Stimulated activated CD8-positive, alpha-beta memory T cell treated with anti-CD3 and anti-CD28 coated beads, Interleukin-15, amount 100 ng/mL, for 24 hours (primary cell): ENCODE measurements around the gene STIM1.
"Not testable (repeated sequence)": the region's sequence is repeated elsewhere in the genome, so short reads cannot be mapped to it uniquely, and the experiment has no call there.

Experiments used
- DNase-seq: peaks from one replicate; pipeline ENCODE4 v3.0.0-alpha.2; 2020; ENCODE audit warnings: low read depth

Gene STIM1

DNA sequence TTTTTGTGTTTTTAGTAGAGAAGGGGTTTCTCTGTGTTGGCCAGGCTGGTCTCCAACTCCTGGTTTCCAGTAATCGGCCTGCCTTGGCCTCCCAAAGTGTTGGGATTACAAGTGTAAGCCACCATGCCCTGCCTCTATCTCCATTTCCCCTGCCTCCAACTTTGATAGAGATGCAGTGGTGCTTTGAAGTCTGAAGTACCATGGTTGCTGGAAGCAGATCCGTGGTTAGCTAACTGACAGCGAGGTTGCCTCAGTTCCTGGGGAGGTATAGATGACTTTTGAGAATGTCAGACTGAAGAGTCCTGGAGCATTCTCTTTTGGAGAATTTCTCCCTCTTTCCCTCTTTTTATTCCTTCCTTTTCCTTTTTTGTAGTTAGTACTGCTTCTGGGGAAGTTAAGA lies 127.6 kb downstream of the STIM1 start:
- DNase-seq, result no peak

DNA sequence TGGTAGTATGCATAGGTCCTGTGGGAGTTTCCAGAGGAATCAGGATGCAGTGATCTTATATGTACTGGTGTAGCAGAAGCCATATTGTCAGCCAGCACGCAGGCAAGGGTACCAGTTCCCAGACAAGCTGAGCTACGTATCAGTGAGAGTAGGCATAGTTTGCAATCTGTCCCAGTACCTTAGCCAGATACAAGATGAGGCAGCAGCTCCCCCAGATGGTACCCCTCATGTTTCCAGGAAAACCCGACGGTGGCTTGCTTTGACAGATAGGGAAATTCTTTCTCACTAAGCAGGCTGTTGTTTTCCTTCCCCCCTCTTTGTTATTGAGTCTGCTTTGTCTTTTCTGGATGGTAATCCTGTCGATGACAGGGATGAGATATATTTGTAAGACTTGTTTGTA lies 129.4 kb downstream of the STIM1 start:
- DNase-seq, result no peak

DNA sequence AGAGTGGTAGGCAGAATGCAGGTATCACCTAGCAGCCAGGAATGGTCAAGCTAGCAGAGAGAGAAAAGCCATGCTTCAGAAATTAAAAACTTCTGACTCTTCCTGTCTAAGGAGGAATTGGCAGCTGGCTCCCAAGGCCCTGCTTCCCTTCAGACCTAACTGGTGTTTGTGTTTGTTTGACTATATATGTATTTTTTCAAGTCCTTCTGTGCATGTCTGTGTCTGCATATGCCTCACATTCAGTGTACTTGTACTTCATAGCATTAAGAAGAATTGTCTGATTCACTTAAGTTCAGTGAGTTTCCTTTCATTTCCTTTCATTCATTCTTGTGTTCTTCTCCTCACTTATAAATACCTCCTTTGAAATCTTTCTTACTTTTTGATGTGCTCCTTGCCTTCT lies 130.2 kb downstream of the STIM1 start:
- DNase-seq, result no peak

DNA sequence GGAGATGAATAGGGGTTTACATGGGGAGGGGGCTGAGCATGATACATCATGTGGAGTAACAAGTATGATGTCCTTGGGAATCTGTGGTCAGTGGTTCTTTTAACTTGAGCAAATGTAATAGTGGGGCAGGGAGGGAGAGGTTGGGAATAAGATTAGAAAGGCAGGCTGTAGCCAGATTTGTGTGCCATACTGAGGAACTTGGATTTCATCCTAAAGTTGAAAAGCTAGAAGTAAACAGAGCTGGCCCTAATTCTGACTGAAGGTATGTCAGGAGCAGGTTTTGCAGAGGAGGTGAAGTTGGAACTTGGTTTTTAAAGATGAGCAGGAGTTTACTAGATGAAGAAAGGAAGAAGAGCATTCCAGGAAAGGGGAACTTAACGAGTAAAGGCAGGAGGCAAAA lies 130.8 kb downstream of the STIM1 start:
- DNase-seq, result no peak

DNA sequence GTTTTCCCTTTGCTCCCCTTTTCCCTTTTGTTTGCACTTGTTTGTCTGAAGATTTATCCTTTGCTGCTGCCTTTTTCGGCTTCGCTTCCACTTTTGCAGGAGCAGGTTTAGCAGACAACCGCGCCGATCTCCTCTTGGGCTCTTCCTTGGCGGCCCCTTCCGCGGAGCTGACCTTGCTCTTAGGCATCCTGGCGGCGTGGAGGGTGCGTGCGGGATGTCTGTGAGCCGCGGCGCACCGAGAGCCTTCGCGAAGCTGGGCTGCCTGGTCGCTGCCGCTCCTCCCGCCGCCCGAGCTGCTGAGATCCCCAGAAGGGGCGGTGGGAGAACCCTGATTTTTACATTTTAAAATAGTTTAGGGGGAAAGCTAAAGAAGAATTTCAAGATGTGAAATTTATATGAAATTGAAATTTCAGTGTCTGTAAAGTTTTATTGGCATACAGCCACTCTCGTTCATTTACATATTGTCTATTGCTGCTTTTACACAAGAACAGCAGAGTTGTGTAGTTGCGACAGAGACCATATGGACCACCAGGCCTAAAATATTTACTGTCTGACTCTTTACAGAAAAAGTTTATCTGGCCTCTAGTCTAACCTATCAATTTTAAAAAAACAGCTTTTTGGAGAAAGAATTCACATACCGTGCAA lies 133.9 kb downstream of the STIM1 start:
- DNase-seq, result no peak

DNA sequence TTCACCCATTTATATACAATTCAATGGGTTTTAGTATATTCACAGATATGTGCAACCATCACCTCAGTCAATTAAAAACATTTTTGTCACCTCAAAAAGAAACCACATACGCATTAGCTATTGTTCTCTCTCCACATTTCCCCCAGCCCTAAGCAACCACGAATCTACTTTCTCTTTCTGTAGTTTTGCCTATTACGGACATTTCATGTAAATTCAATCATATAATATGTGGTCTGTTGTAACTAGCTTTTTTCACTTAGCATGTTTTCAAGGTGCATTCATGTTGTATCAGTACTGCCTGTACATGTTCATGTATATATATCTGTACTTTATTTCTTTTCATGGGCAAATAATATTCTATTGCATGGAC lies 134.4 kb downstream of the STIM1 start:
- DNase-seq, result no peak

DNA sequence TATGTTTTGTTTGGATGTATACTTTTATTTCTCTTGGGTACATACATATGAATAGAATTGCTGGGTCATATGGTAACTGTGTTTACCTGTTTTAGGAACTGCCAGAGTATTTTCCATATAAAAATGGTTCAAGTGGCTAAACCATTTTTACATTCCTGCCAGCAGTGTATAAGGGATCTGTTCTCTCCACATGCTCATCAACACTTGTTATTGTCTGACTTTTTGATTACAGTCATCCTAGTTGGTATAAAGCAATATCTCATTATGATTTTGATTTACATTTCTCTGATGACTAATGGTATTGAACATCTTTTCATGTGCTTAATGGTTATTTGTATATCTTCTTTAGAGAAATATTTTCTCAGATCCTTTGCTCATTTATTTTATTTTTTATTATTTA lies 134.9 kb downstream of the STIM1 start:
- no peak for DNase-seq

DNA sequence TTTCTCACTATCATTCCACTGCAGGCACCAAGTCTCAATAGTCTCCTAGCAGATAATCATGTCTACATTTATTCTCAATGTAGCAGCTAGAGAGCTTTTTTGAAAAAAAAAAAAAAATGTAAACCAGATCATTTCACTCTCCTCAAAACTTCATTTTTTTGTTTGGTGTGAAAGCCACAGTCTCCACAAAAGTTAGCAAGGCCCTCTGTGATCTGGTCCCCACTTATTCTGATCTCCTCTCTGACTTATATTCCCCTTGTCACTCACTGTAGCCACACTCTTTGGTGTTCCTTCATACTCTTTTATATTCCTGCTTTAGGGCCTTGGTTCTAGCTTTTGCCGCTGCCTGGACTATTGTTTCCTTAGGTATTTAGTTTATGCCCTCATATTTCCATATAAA lies 137.5 kb downstream of the STIM1 start:
- no peak for DNase-seq

DNA sequence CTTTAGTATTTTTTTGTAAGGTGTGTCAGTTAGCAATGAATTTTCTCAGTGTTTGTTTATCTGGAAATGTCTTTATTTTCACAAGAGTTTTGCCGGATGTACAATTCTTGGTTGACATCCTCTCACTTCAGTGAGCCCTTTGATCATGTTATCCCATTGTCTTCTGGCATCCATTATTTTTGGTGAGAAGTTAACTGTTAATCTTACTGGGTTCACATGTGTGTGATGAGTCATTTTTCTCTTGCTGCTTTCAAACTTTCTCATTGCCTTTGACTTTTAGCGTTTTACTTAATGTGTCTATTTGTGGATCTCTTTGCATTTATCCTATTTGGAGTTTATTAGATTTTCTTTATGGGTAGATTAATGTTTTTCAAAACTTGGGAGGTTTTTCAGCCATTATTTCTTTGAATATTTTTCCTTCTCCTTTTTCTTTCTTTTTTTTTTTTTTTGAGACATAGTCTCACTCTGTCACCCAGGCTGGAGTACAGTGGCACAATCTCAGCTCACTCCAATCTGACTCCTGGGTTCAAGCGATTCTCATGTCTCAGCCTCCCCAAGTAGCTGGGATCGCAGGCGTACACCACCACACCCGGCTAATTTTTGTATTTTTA lies 138.7 kb downstream of the STIM1 start:
- no peak for DNase-seq

DNA sequence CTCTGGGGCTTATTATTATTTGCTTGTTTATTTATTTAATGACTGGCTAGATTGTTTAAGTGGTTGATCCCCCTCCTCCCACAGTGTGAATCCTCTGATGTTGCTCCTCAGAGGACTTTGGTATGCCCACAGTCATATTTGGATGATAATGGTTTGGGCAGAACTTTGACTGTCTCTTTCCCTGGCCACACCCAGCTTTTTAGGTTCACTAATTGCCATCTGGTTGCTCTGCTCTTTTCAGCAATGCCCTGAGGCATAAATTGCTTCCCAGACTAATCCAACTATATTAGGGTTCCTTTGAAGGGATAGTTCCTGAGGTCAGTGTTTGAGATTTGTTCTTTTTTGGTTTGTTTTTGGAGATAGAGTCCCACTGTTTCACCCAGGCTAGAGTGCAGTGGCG lies 139.8 kb downstream of the STIM1 start:
- DNase-seq, result no peak

DNA sequence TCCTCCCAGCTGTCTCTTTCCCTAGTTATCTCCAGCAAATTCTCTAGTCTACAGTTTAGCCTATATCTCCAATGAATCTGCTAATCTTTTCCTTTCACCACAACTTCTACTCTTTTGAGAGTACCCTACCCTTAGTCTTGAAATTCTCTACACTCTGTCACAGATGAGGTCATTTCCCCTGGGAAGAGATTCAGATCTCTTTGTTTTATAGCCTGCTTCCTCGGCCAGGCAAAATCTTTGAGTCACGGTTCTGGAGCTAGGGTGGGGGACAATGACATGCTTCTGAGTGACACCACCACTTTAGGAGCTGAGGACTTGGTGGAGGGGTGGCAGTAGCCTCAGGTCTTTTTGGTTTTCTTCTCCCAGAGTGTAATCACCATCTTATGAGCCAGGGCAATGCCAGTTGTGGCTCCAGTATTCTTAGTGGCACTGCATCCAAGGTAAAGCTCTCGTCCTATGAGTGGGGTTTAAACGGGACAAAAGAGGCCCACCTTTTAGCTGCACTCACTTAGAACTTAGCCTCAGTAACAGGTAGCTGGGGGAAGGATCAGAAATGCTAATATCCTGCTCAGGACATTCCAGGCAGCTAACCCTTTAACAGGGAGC lies 140.6 kb downstream of the STIM1 start:
- no peak for DNase-seq

DNA sequence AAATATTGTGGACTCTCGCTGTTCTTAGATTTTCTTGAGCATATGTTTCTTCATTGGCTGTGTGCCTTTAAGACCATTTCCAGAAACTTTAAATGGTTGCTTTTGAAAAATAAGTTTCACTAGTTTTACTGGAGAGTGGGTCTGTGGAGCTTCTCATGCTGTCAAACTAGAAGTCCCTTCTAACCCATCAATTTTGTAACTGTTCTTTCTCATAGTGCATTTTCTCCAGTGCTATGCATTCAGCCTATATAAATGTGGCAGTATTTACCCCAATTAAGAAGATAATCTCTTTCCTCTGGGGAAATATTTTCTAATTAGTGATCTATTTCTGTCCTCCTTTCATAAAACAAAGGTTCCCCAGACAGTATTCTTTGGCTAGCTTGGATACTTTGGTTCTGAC lies 141.2 kb downstream of the STIM1 start:
- no peak for DNase-seq

DNA sequence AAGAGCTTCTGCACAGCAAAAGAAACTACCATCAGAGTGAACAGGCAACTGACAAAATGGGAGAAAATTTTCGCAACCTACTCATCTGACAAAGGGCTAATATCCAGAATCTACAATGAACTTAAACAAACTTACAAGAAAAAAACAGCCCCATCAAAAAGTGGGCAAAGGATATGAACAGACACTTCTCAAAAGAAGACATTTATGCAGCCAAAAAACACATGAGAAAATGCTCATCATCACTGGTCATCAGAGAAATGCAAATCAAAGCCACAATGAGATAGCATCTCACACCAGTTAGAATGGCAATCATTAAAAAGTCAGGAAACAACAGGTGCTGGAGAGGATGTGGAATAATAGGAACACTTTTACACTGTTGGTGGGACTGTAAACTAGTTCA lies 149.3 kb downstream of the STIM1 start:
- DNase-seq, result not testable (repeated sequence)

DNA sequence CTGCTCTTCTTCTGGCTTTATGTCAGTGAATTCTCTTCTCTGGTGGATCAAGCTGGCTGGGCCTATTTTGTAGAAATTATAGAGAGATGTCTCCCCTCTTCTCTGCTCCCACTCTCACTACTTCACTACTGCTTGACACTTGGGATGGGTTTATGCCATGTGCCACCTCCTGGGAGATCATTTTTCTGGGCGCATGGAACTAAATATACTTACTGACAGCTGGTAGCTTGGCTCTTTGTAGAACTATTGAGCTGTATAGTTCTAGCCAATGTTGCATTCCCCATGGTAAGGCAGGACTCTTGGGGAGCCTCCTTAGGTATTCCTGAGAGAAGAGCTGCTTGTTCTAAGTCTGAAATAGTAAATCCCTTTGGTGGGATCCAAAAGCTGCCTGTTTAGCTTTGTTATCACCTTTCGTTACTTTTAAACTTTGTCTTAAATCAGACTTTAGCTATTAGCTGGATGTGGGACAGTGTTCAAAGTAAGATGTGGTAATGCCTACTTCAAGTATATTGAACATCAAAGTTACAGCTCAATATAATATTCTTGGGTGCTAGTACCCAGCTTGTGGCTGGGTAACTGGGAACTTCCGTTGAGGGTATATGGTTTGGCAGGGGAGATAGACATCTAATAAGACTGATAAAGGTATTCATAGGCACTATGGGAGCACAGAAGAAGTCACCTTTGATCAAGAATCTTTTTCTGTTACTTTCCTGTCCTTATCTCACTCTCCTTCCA lies 151.6 kb downstream of the STIM1 start:
- DNase-seq, result no peak

DNA sequence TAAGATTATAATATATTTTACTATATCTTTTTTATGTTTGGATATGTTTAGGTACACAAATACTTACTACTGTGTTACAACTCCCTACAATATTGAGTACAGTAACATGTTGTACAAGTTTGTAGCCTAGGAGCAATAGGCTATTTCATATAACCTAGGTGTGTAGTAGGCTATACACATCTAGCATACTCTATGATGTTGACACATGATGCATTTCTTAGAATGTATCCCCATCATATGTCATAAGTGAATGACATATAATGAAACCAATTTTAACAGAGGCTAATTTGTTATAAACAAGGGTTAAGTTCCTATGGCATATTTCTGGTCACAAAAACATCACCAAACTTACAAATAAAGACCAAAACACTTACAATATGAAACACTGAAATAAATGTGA lies 152.7 kb downstream of the STIM1 start:
- no peak for DNase-seq

DNA sequence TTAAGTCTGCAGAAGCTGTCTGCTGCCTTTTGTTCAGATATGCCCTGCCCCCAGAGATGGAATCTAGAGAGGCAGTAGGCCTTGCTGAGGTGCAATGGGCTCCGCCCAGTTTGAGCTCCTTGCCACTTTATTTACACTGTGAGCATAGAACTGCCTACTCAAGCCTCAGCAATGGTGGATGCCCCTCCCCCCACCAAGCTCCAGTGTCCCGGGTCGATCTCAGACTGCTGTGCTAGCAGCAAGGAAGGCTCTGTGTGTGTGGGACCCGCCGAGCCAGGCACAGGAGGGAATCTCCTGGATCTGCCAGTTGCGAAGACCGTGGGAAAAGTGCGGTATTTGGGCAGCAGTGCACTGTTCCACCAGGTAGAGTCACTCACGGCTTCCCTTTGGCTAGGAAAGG lies 161.1 kb downstream of the STIM1 start:
- not testable (repeated sequence) for DNase-seq

DNA sequence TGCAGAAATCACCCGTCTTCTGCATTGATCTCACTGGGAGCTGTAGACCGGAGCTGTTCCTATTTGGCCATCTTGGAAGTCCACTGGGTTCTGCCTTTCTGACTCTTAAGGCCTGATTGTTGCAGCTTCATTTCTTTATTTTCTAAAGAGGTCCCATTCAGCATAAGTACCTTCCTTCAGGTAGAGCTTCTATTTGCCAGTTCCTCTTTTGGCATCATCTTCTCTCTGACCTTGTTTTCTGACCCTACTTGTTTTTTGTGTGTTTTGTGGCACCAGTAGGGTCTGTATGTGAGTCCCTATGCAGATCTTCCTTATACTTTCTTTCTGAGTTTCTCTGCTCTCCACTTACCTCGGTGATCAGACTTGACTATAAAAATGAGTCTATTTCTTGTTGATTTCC lies 161.7 kb downstream of the STIM1 start:
- DNase-seq, result no peak

DNA sequence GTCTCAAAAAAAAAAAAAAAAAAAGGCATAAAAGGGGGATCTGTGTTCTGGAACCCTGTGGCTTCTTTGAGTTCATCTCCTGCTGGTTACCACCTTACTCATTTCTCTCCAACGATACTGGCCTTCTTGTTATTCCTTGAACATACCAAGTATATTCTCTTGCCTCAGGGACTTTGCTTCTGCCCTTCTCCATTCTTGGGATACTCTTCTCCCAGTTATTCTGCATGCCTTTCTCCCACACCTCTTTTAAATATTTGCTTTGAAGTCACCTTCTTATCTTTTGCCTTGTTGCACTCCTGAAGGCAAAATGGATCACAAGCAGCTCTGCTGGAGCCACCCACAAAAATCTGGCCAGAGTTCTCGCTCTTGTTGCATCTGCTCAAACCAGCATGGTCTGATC lies 163.2 kb downstream of the STIM1 start:
- no peak for DNase-seq

DNA sequence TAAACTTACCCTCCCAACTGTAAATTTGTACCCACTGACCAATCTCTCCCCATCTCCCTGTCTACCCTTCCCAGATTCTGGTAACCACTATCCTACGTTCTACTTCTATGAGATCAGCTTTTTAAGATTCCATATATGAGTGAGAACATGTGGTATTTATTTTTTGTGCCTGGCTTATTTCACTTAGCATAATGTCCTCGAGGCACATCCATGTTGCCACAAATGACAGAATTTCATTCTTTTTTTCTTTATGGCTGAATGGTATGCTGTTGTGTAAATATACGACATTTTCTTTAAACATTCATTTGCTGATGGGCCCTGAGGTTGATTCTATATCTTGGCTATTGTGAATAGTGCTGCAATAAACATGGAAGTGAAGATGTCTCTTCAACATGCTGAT lies 164.4 kb downstream of the STIM1 start:
- no peak for DNase-seq

DNA sequence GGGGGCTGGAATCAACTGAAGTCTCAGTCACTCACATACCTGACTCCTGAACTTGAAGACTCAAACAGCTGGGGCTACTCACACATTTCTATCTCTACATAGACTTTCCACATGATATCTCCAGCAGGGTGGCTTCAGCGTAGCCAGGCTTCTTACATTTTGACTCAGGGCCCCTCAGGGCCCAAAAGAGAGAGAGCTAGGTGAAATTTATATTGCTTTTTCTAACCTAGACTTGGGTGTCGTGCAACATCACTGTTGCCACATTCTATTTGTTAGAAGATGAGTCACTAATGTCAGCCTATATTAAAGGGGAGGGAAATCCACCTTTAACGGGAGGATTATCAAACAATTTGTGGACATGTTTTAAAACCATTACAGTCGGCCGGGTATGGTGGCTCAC lies 167.2 kb downstream of the STIM1 start:
- no peak for DNase-seq

DNA sequence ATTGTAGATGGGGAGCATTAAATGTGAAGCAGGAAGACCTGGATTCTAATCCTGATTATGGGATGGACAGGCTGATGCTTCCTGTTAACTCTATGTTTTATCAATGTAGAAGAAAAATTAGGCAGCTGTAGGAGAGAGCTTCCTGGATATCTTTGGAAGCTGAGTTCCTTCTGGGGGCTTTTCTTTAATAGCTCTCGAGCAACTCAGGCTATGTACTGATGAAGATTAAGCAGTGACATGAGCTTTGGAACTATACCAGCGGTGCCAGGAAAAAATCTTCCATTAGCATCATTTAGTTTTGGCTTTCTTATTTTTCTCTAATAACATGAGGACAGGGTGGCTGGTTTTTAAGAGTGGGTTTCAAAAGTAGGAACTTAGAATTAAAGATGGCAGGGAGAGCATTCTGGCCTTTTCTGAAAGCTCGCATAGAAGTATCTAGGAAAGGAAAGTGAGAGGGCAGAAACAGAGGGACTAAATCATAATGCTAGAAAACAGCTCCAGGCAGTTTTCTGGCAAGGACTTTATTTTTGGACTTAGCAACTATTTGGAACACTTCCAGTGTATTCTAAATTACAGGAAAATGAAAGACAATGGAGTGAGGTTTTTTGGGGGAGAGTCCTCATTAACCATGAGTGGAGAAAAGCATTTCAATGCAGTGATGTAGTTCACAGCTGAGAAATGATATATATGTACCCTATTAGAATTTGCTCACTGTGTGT lies 169.9 kb downstream of the STIM1 start:
- DNase-seq, result no peak

DNA sequence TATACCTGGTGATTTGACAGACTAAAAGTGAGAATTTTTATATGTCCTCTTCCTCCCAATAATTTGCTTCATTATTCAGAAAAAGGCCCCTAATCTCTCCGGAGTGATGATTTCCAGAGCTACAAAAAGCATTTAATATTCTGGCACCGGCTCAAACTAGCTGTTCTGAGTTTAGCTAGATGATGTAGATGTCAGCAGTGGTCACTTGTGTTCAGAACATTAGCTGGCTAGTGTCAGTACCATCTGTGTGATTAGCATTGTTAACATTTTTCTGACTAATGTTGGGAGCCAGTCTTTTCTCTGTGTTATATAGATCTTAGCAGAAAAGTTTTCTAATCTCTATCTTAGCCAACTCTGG lies 170.5 kb downstream of the STIM1 start:
- DNase-seq, result no peak

DNA sequence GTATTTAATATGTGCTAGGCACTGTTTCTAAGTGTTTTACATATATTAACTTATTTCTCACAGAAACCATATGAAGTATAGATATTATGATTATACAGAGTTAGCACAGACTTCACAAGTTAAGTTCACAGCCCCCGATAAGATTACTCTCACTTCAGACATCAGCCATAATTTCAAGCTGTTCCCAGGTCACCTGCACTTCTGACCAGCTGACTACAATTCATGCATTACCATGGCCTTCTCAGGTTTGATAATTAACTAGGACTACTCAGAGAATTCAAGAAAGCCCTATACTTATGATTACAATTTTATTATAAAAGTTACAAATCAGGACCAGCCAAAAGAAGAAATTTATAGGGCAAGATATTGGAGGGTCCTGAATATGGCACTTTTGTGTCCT lies 170.9 kb downstream of the STIM1 start:
- DNase-seq, result no peak
